H1 (cell line): ENCODE results near the gene CASTOR1. TPM values are rescaled to one million over a fixed set of nuclear protein-coding genes. Genes with fewer than 3 reads are reported as not detected.

Source experiments
- CHD7 ChIP-seq: fragments of 300-600 bp; sonication (generic); IDR thresholded peaks from 2 replicates; pipeline ENCODE4 v1.7.1; 2012; ENCODE audit warnings: low read length, moderate library complexity, mild to moderate bottlenecking, inconsistent platforms; ENCODE audit not compliant: insufficient replicate concordance
- JUND ChIP-seq: IDR thresholded peaks from 2 replicates; pipeline ENCODE4 v1.6.1; 2011; ENCODE audit warnings: mild to moderate bottlenecking, improper control_type of control experiment, low read length
- TCF12 ChIP-seq: IDR thresholded peaks from 2 replicates; pipeline ENCODE4 v1.6.1; 2011; ENCODE audit warnings: low read depth, mild to moderate bottlenecking, low read length
- USF2 ChIP-seq: IDR thresholded peaks from 2 replicates; pipeline ENCODE4 v1.6.1; 2011; ENCODE audit warnings: low read length, improper control_type of control experiment
- polyA plus RNA-seq, 7 experiments: library from polyadenylated mRNA; depleted of rRNA in 3 of 7; stranded (reverse) in 5 of 7; unstranded in 2 of 7; fragments of >200 nt in 5 of 7; fragments of 200-250 nt in 2 of 7; gene quantifications; 1 replicate in 5 of 7; 2 replicates in 1 of 7; 4 replicates in 1 of 7; pipeline versions ENCODE4 v1.2.1 to v1.2.3, GENCODE V29; 2011 to 2013; ENCODE audit warnings: missing spikeins in 2 of 7, mixed read lengths in 2 of 7
- total RNA-seq: library from RNA; stranded (reverse); fragmentation: NEBNext Ultra II Directional; extraction: Animal tissue kit (Norgen Biotek cat#: 25700); gene quantifications from 2 replicates; pipeline ENCODE4 v1.2.1, GENCODE V29; 2021

CASTOR1 gene
- total and polyA plus RNA-seq, 2 of the 8 experiments (the other 6 are each of a cell fraction or from before 2014, with no cell fraction given) = 10.3 to 36.0 TPM

- TF ChIP-seq CHD7 (no peak), USF2 (no peak), TCF12 (no peak), JUND (no peak)
Observed at GRCh38 chr22:30284666-30285065, 4.6 kb downstream of the CASTOR1 start (continued).
